DND-41 (cell line): ENCODE data around the gene DSTYK.
"Not testable (repeated sequence)": the region's sequence is repeated elsewhere in the genome, so short reads cannot be mapped to it uniquely, and the experiment has no call there.

Experiments used
- ATAC-seq: fragments of 200-7000 bp; cut with Tn5 transposase; 3 replicates; pipeline ENCODE4 v1.9.1; 2021; ENCODE audit warnings: low read depth; ENCODE audit not compliant: insufficient read depth
- DNase-seq: peaks from one replicate; pipeline ENCODE4 v3.0.0-alpha.2; 2020
- H2AFZ ChIP-seq: 2 replicates; pipeline ENCODE4 v1.6.0; 2012; ENCODE audit warnings: low read depth, low read length
- H3K27ac ChIP-seq: 2 replicates; pipeline ENCODE4 v1.5.1; 2012; ENCODE audit warnings: low read length, inconsistent platforms
- H3K27me3 ChIP-seq: fragments of 200-600 bp; sonication (generic); 2 replicates; pipeline ENCODE4 v1.6.0; 2012; ENCODE audit warnings: low read length, mild to moderate bottlenecking, inconsistent platforms; ENCODE audit not compliant: insufficient read depth, poor library complexity
- H3K36me3 ChIP-seq: 2 replicates; pipeline ENCODE4 v1.5.1; 2012; ENCODE audit warnings: low read length, inconsistent platforms; ENCODE audit not compliant: insufficient read depth
- H3K4me1 ChIP-seq: 2 replicates; pipeline ENCODE4 v1.5.1; 2012; ENCODE audit warnings: mild to moderate bottlenecking, low read length; ENCODE audit not compliant: insufficient read depth
- H3K4me2 ChIP-seq: 2 replicates; pipeline ENCODE4 v1.6.0; 2012; ENCODE audit warnings: mild to moderate bottlenecking, moderate library complexity, low read length, inconsistent platforms; ENCODE audit not compliant: insufficient read depth
- H3K4me3 ChIP-seq, 2 experiments: fragments of 200-600 bp in 1 of 2; shearing (Covaris generic) in 1 of 2; 2 replicates each; pipeline ENCODE4 v1.5.1; 2012 to 2016; ENCODE audit warnings: inconsistent platforms in 2 of 2, low read length in 2 of 2, mild to moderate bottlenecking in 2 of 2, low read depth in 1 of 2, moderate library complexity in 1 of 2
- H3K79me2 ChIP-seq: 2 replicates; pipeline ENCODE4 v1.6.0; 2012; ENCODE audit warnings: low read length, inconsistent platforms; ENCODE audit not compliant: insufficient read depth
- H3K9ac ChIP-seq: 2 replicates; pipeline ENCODE4 v1.6.0; 2012; ENCODE audit warnings: low read depth, mild to moderate bottlenecking, inconsistent platforms, low read length, moderate library complexity
- H3K9me3 ChIP-seq: 2 replicates; pipeline ENCODE4 v1.5.1; 2012; ENCODE audit warnings: low read length, moderate library complexity, mild to moderate bottlenecking, inconsistent platforms; ENCODE audit not compliant: insufficient read depth, severe bottlenecking
- H4K20me1 ChIP-seq: 2 replicates; pipeline ENCODE4 v1.6.0; 2012; ENCODE audit warnings: low read length; ENCODE audit not compliant: insufficient read depth
- CTCF ChIP-seq: IDR thresholded peaks from 2 replicates; pipeline ENCODE4 v1.5.1; 2012; ENCODE audit warnings: borderline replicate concordance, low read length, moderate library complexity, mild to moderate bottlenecking; ENCODE audit not compliant: poor library complexity, severe bottlenecking; ENCODE audit errors: extremely low read depth
- EZH2 ChIP-seq: IDR thresholded peaks from 3 replicates; pipeline ENCODE4 v1.6.1; 2012; ENCODE audit warnings: borderline replicate concordance, low read depth, mild to moderate bottlenecking, moderate library complexity, low read length, inconsistent platforms; ENCODE audit not compliant: severe bottlenecking

The DSTYK gene

GRCh38 chr1:205182930-205183329 is 28.6 kb downstream of the DSTYK start:
- H2AFZ ChIP-seq = no peak overlapping the region
- H3K36me3 ChIP-seq = peaks cover 7% of the 10 kb centered on the region; the same call in 1 of the 2 replicates
- ATAC-seq (no peak), DNase-seq (no peak)
- peaks cover 2% of the 10 kb centered on the region; the same call in 1 of the 2 replicates for H4K20me1 ChIP-seq
- H3K4me3 ChIP-seq = no peak overlapping the region
- no peak overlapping the region for H3K27ac ChIP-seq
- H3K9me3 ChIP-seq = no peaks in the 10 kb centered on the region
- H3K27me3 ChIP-seq = no peaks in the 10 kb centered on the region
- peaks cover 8% of the 10 kb centered on the region for H3K4me1 ChIP-seq
- no peaks in the 10 kb centered on the region for H3K79me2 ChIP-seq
- no peak for TF ChIP-seq EZH2
- H3K9ac ChIP-seq = no peak overlapping the region
- no peak overlapping the region for H3K4me2 ChIP-seq

- not testable (repeated sequence) for ATAC-seq
Observed at GRCh38 chr1:205180331-205180730, 31.2 kb downstream of the DSTYK start.

GRCh38 chr1:205179842-205180241 is 31.7 kb downstream of the DSTYK start:
- no peaks in the 10 kb centered on the region for H4K20me1 ChIP-seq
- H3K36me3 ChIP-seq = 0 out of 2 replicates have a peak, but pooled peaks cover 2% of the 10 kb centered on the region
- TF ChIP-seq EZH2 (no peak), CTCF (no peak)
- ATAC-seq = no peak
- H3K27me3 ChIP-seq = no peaks in the 10 kb centered on the region
- no peak overlapping the region for H3K27ac ChIP-seq
- no peaks in the 10 kb centered on the region for H3K79me2 ChIP-seq
- H2AFZ ChIP-seq = no peak overlapping the region
- no peak overlapping the region for H3K4me2 ChIP-seq
- H3K9ac ChIP-seq = no peak overlapping the region
- no peaks in the 10 kb centered on the region for H3K9me3 ChIP-seq
- H3K4me1 ChIP-seq = peaks cover 8% of the 10 kb centered on the region
- DNase-seq = no peak
- no peak overlapping the region for H3K4me3 ChIP-seq

More at GRCh38 chr1:205180331-205180730, 31.2 kb downstream of the DSTYK start:
- not testable (repeated sequence) for H3K27me3 ChIP-seq, H3K4me2 ChIP-seq, H3K79me2 ChIP-seq, H3K4me3 ChIP-seq, H3K9me3 ChIP-seq, H3K9ac ChIP-seq, H2AFZ ChIP-seq, H4K20me1 ChIP-seq, H3K4me1 ChIP-seq, DNase-seq, H3K36me3 ChIP-seq, H3K27ac ChIP-seq

GRCh38 chr1:205172729-205173366 is 38.7 kb downstream of the DSTYK start:
- no peaks in the 10 kb centered on the region for H3K79me2 ChIP-seq
- ATAC-seq (no peak), DNase-seq (no peak)
- H3K4me1 ChIP-seq = no peaks in the 10 kb centered on the region
- H3K4me3 ChIP-seq = no peak overlapping the region
- no peak overlapping the region for H3K9ac ChIP-seq
- H3K4me2 ChIP-seq = no peak overlapping the region
- no peak overlapping the region for H2AFZ ChIP-seq
- no peaks in the 10 kb centered on the region for H3K9me3 ChIP-seq
- no peaks in the 10 kb centered on the region for H4K20me1 ChIP-seq
- H3K36me3 ChIP-seq = peaks cover 10% of the 10 kb centered on the region; the same call in 1 of the 2 replicates
- H3K27ac ChIP-seq = no peak overlapping the region
- TF ChIP-seq CTCF (no peak), EZH2 (no peak)
- no peaks in the 10 kb centered on the region for H3K27me3 ChIP-seq
